BLaER1 (cell line): ENCODE data around the gene ZNF708.
A peak's percentile ranks its signal among the peaks of the same experiment; 100 is the strongest.
"Not testable (repeated sequence)": the region's sequence is repeated elsewhere in the genome, so short reads cannot be mapped to it uniquely, and the experiment has no call there.

Experiments used
- H3K27ac ChIP-seq: shearing (Covaris generic); formaldehyde crosslinking; 2 replicates; pipeline ENCODE4 v1.8.1; 2022
- H3K27me3 ChIP-seq: shearing (Covaris generic); formaldehyde crosslinking; 2 replicates; pipeline ENCODE4 v1.8.1; 2022
- H3K36me3 ChIP-seq: shearing (Covaris generic); formaldehyde crosslinking; 2 replicates; pipeline ENCODE4 v1.8.1; 2022
- H3K4me1 ChIP-seq: shearing (Covaris generic); formaldehyde crosslinking; 2 replicates; pipeline ENCODE4 v1.8.1; 2022
- H3K4me2 ChIP-seq: shearing (Covaris generic); formaldehyde crosslinking; 2 replicates; pipeline ENCODE4 v1.8.1; 2022
- H3K4me3 ChIP-seq: shearing (Covaris generic); formaldehyde crosslinking; 2 replicates; pipeline ENCODE4 v1.8.1; 2022
- H3K9ac ChIP-seq: shearing (Covaris generic); formaldehyde crosslinking; 2 replicates; pipeline ENCODE4 v1.8.1; 2022
- H3K9me3 ChIP-seq: shearing (Covaris generic); formaldehyde crosslinking; 2 replicates; pipeline ENCODE4 v1.8.1; 2022
- H4K20me1 ChIP-seq: shearing (Covaris generic); formaldehyde crosslinking; 2 replicates; pipeline ENCODE4 v1.8.1; 2022
- Cebpa-rat ChIP-seq: shearing (Covaris generic); IDR thresholded peaks from 2 replicates; pipeline ENCODE4 v1.8.1; 2022

The ZNF708 gene

GRCh38 chr19:21321996-21322395 lies 7.2 kb downstream of the ZNF708 start:
- no peak for TF ChIP-seq Cebpa-rat
- Histone ChIP-seq H3K27me3 (no peaks in the 10 kb centered on the region), H3K9me3 (peaks cover 97% of the 10 kb centered on the region), H3K4me2 (no peak overlapping the region), H4K20me1 (peaks cover 22% of the 10 kb centered on the region; the same call in 1 of the 2 replicates), H3K4me1 (no peaks in the 10 kb centered on the region), H3K4me3 (no peak overlapping the region), H3K27ac (no peak overlapping the region), H3K36me3 (peaks cover 95% of the 10 kb centered on the region), H3K9ac (no peak overlapping the region)

GRCh38 chr19:21321134-21321533 lies 8.1 kb downstream of the ZNF708 start:
- Histone ChIP-seq H3K9ac (no peak overlapping the region), H3K4me3 (no peak overlapping the region), H3K27ac (no peak overlapping the region), H3K4me2 (no peak overlapping the region), H3K4me1 (no peaks in the 10 kb centered on the region), H3K9me3 (peaks cover 97% of the 10 kb centered on the region), H4K20me1 (peaks cover 22% of the 10 kb centered on the region; the same call in 1 of the 2 replicates), H3K27me3 (no peaks in the 10 kb centered on the region), H3K36me3 (peaks cover 95% of the 10 kb centered on the region)
- TF ChIP-seq Cebpa-rat, result no peak

DNA sequence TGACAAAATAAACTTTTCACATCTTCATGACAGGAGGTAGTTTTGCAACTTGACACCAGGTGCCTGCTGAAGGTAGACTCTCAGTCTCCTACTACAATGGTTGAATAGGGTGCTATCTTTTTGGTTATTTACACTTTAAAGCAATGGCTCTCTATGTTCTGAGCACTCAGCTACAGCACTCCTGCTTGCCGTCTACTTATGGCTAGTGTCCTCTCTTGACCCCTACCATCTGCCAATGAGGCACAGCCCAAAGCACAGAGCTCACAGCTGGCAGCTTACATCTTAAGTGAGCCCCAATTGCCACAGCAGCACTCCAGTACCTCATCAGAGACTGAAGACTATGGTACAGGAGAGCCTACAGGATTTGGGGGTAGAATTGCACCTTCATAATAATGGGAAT lies 11.4 kb downstream of the ZNF708 start:
- Histone ChIP-seq H3K36me3 (peaks cover 90% of the 10 kb centered on the region), H3K27ac (no peak overlapping the region), H3K4me1 (no peaks in the 10 kb centered on the region), H3K4me2 (no peak overlapping the region), H3K9ac (no peak overlapping the region), H3K9me3 (peaks cover 93% of the 10 kb centered on the region), H3K27me3 (no peaks in the 10 kb centered on the region), H3K4me3 (no peak overlapping the region), H4K20me1 (peaks cover 36% of the 10 kb centered on the region)
- TF ChIP-seq Cebpa-rat, result no peak

- no peak for TF ChIP-seq Cebpa-rat
- peaks cover 91% of the 10 kb centered on the region for H3K36me3 ChIP-seq
- no peaks in the 10 kb centered on the region for H3K27me3 ChIP-seq
- peaks cover 86% of the 10 kb centered on the region for H3K9me3 ChIP-seq
- no peak overlapping the region for H3K9ac ChIP-seq
- H3K4me3 ChIP-seq, result no peak overlapping the region
- H4K20me1 ChIP-seq, result peaks cover 37% of the 10 kb centered on the region
- H3K4me1 ChIP-seq, result no peaks in the 10 kb centered on the region
- no peak overlapping the region for H3K4me2 ChIP-seq
- H3K27ac ChIP-seq, result no peak overlapping the region
These were observed 14.5 kb downstream of the ZNF708 start for GRCh38 chr19:21314676-21315075.

DNA sequence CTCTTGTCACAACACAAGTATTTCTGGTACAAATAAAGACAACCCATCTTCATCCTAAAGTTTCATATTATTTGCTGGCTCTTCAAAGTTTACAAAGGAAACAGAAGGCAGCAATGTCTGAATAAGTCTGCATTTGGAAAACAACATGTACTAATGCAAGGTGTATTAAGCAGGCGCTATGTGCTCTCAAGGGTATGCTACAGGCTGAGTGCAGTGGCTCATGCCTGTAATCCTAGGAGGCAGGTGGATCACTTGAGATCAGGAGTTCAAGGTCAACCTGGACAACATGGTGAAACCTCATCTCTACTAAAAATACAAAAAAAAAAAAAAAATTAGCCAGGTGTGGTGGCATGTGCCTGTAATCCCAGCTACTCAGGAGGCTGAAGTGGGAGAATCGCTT lies 16.4 kb downstream of the ZNF708 start:
- H4K20me1 ChIP-seq, result peaks cover 30% of the 10 kb centered on the region
- H3K4me3 ChIP-seq, H3K4me1 ChIP-seq, H3K9ac ChIP-seq, H3K4me2 ChIP-seq, H3K27me3 ChIP-seq, H3K27ac ChIP-seq: not testable (repeated sequence)
- peaks cover 83% of the 10 kb centered on the region for H3K9me3 ChIP-seq
- peaks cover 92% of the 10 kb centered on the region for H3K36me3 ChIP-seq

DNA sequence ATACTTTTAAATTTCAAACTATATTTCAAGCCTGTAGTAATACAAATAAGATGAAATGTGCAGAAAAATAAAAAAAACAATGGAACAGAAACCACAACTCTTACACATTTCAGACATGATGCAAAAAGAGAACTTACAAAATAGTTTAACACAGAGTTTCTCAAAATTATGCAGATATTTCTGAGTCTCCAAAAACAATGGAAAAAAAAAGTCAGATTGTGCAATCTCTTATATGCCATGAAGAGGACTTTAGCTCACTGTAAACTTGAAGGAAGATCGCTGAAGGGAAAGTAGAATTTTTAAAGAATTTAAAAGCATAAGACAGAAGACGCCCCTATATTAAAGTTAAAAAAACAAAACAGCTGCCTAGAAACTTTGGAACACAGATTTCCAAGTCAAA lies 20.4 kb downstream of the ZNF708 start:
- Histone ChIP-seq H3K27ac (no peak overlapping the region), H3K4me1 (no peaks in the 10 kb centered on the region), H3K9me3 (peaks cover 80% of the 10 kb centered on the region), H3K4me3 (no peak overlapping the region), H3K27me3 (no peaks in the 10 kb centered on the region), H3K4me2 (no peak overlapping the region), H4K20me1 (peaks cover 11% of the 10 kb centered on the region), H3K36me3 (peaks cover 92% of the 10 kb centered on the region), H3K9ac (no peak overlapping the region)
- no peak for TF ChIP-seq Cebpa-rat

- not testable (repeated sequence) for H3K9ac ChIP-seq, H3K4me2 ChIP-seq, H3K4me3 ChIP-seq, H3K27ac ChIP-seq, H3K4me1 ChIP-seq, H4K20me1 ChIP-seq, H3K27me3 ChIP-seq
- Histone ChIP-seq H3K36me3 (peaks cover 91% of the 10 kb centered on the region), H3K9me3 (peaks cover 75% of the 10 kb centered on the region)
These were observed 22.2 kb downstream of the ZNF708 start for GRCh38 chr19:21306881-21307479.

- not testable (repeated sequence) for H4K20me1 ChIP-seq, H3K27ac ChIP-seq, H3K4me1 ChIP-seq, H3K27me3 ChIP-seq, H3K9ac ChIP-seq, H3K4me2 ChIP-seq, H3K4me3 ChIP-seq
- peaks cover 82% of the 10 kb centered on the region for H3K36me3 ChIP-seq
- H3K9me3 ChIP-seq, result peaks cover 87% of the 10 kb centered on the region
These were observed 35.4 kb downstream of the ZNF708 start for GRCh38 chr19:21293768-21294167.

DNA sequence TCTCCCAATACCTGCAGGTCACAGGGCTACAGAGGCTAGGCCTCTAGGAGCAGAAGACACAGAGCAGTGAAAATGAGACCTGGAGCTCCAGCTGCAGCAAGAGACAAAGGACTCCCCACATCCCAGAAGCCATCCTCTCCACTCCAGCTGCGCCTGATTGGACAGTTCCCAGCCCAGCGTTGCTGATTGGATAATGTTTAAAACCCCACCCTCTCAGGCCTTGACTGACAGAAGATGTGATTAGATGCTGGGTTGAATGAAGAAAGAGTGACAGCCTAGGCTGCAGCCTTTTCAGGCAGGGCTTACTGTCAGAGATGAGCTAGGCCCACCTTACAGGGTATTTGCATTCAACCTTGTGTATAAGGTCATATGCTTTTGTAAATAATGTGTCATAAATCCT lies 59.4 kb downstream of the ZNF708 start:
- H3K4me1 ChIP-seq, result no peaks in the 10 kb centered on the region
- no peak for TF ChIP-seq Cebpa-rat
- H3K36me3 ChIP-seq, result no peaks in the 10 kb centered on the region
- no peak overlapping the region for H3K4me2 ChIP-seq
- no peaks in the 10 kb centered on the region for H4K20me1 ChIP-seq
- peaks cover 52% of the 10 kb centered on the region for H3K9me3 ChIP-seq
- no peak overlapping the region for H3K27ac ChIP-seq
- H3K4me3 ChIP-seq, result no peak overlapping the region
- H3K27me3 ChIP-seq, result no peaks in the 10 kb centered on the region
- no peak overlapping the region for H3K9ac ChIP-seq

DNA sequence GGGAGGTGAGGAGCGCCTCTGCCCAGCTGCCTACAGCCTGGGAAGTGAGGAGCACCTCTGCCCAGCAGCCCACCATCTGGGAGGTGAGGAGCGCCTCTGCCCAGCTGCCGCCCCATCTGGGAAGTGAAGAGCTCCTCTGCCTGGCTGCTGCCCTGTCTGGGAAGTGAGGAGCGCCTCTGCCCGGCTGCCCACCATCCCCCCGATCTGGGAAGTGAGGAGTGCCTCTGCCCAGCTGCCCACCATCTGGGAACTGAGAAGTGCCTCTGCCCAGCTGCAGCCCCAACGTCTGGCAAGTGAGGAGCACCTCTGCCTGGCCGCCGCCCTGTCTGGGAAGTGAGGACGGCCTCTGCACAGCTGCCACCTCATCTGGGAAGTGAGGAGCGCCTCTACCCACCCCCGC lies 64.3 kb downstream of the ZNF708 start:
- Histone ChIP-seq H3K9me3 (peaks cover 65% of the 10 kb centered on the region), H3K27me3 (no peaks in the 10 kb centered on the region), H3K9ac (no peak overlapping the region), H4K20me1 (no peaks in the 10 kb centered on the region), H3K36me3 (no peaks in the 10 kb centered on the region), H3K4me1 (no peaks in the 10 kb centered on the region), H3K4me3 (no peak overlapping the region), H3K4me2 (no peak overlapping the region), H3K27ac (no peak overlapping the region)
- no peak for TF ChIP-seq Cebpa-rat

DNA sequence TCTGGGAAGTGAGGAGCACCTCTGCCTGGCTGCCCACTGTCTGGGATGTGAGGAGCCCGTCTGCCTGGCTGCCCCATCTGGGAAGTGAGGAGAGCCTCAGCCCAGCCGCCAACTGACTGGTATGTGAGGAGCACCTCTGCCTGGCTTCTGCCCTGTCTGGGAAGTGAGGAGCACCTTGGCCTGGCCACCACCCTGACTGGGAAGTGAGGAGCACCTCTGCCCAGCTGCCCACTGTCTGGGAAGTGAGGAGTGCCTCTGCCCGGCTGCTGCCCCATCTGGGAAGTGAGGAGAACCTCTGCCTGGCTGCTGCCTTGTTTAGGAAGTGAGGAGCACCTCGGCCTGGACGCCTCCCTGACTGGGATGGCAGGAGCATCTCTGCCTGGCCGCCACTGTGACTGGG lies 64.8 kb downstream of the ZNF708 start:
- no peak overlapping the region for H3K4me3 ChIP-seq
- H3K4me2 ChIP-seq, result no peak overlapping the region
- no peak for TF ChIP-seq Cebpa-rat
- H3K9ac ChIP-seq, result no peak overlapping the region
- no peaks in the 10 kb centered on the region for H3K36me3 ChIP-seq
- no peaks in the 10 kb centered on the region for H3K27me3 ChIP-seq
- no peaks in the 10 kb centered on the region for H4K20me1 ChIP-seq
- H3K9me3 ChIP-seq, result peaks cover 65% of the 10 kb centered on the region
- no peak overlapping the region for H3K27ac ChIP-seq
- no peaks in the 10 kb centered on the region for H3K4me1 ChIP-seq

DNA sequence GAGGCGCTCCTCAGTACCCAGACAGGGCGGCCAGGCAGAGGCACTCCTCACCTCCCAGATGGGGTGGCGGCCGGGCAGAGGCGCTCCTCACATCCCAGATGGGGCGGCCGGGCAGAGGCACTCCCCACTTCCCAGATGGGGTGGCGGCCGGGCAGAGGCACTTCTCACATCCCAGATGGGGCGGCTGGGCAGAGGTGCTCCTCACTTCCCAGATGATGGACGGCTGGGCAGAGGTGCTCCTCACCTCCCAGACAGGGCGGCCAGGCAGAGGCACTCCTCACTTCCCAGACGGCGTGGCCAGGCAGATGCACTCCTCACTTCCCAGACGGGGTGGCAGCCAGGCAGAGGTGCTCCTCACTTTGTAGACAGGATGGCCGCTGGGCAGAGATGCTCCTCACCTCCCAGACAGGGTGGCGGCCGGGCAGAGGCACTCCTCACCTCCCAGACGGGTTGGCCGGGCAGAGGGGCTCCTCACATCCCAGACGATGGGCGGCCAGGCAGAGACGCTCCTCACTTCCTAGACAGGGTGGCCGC lies 68.3 kb downstream of the ZNF708 start:
- not testable (repeated sequence) for H3K27me3 ChIP-seq, H3K4me2 ChIP-seq, H3K4me1 ChIP-seq, H3K9ac ChIP-seq, H3K27ac ChIP-seq, H4K20me1 ChIP-seq, H3K36me3 ChIP-seq
- H3K9me3 ChIP-seq, result peaks cover 75% of the 10 kb centered on the region
- H3K4me3 ChIP-seq, result 0 out of 2 replicates have a peak overlapping the region, but pooled peaks have one; percentile 22
